HG03442 (cell line): Measurements from ENCODE around the gene NPC1.

Experiments
- ATAC-seq: cut with Tn5 transposase; IDR thresholded peaks from one replicate; pipeline ENCODE4 v1.9.1; 2021; ENCODE audit warnings: mild to moderate bottlenecking, moderate library complexity; ENCODE audit not compliant: unreplicated experiment

NPC1 gene

GRCh38 chr18:23550898-23551297 is 35.4 kb downstream of the NPC1 start:
- ATAC-seq, result no peak

- ATAC-seq, result no peak
Measured at GRCh38 chr18:23548719-23549118, 37.6 kb downstream of the NPC1 start.

GRCh38 chr18:23548275-23548674 is 38.0 kb downstream of the NPC1 start:
- no peak for ATAC-seq

- no peak for ATAC-seq
Measured at GRCh38 chr18:23547846-23548245, 38.5 kb downstream of the NPC1 start.

- ATAC-seq, result no peak
Measured at GRCh38 chr18:23547306-23547705, 39.0 kb downstream of the NPC1 start.

GRCh38 chr18:23545247-23545789 is 41.0 kb downstream of the NPC1 start:
- ATAC-seq, result no peak

- ATAC-seq, result no peak
Measured at GRCh38 chr18:23542461-23542860, 43.8 kb downstream of the NPC1 start.

- ATAC-seq, result no peak
Measured at GRCh38 chr18:23541349-23542093, 44.8 kb downstream of the NPC1 start.

GRCh38 chr18:23540867-23541266 is 45.4 kb downstream of the NPC1 start:
- ATAC-seq, result peak; percentile 81

GRCh38 chr18:23539911-23540525 is 46.3 kb downstream of the NPC1 start:
- ATAC-seq, result no peak

- no peak for ATAC-seq
Measured at GRCh38 chr18:23539296-23539695, 47.0 kb downstream of the NPC1 start.

- ATAC-seq, result no peak
Measured at GRCh38 chr18:23538870-23539269, 47.4 kb downstream of the NPC1 start.

GRCh38 chr18:23538001-23538400 is 48.3 kb downstream of the NPC1 start:
- ATAC-seq, result no peak

- ATAC-seq, result no peak
Measured at GRCh38 chr18:23537274-23537673, 49.0 kb downstream of the NPC1 start.

GRCh38 chr18:23536204-23536603 is 50.1 kb downstream of the NPC1 start:
- no peak for ATAC-seq

- ATAC-seq, result no peak
Measured at GRCh38 chr18:23534276-23534675, 52.0 kb downstream of the NPC1 start.

GRCh38 chr18:23532848-23533247 is 53.5 kb downstream of the NPC1 start:
- no peak for ATAC-seq

GRCh38 chr18:23531912-23532311 is 54.4 kb downstream of the NPC1 start:
- ATAC-seq, result no peak

- no peak for ATAC-seq
Measured at GRCh38 chr18:23530195-23530594, 56.1 kb downstream of the NPC1 start.

GRCh38 chr18:23529604-23530003 is 56.7 kb downstream of the NPC1 start:
- no peak for ATAC-seq

GRCh38 chr18:23528580-23529472 is 57.5 kb downstream of the NPC1 start:
- ATAC-seq, result no peak
